Breast epithelium (tissue), 4 donors: ENCODE results near the gene LFNG. TPM values are rescaled to one million over a fixed set of nuclear protein-coding genes. Genes with fewer than 3 reads are reported as not detected.

Source experiments
- DNase-seq, 2 donors: peaks; one replicate each; pipeline ENCODE4 v3.0.0-alpha.2; 2019; ENCODE audit warnings: low spot score in 2 of 2
- H3K27ac ChIP-seq, 2 donors: fragments of 200-600 bp; sonication (generic) in 1 of 2; one replicate each; pipeline ENCODE4 v1.5.1; 2016 to 2019; ENCODE audit warnings: mild to moderate bottlenecking in 1 of 2
- H3K27me3 ChIP-seq, 2 donors: fragments of 200-600 bp; sonication (generic) in 1 of 2; one replicate each; pipeline versions ENCODE4 v1.5.1 to v1.6.0; 2017 to 2019; ENCODE audit warnings: control low read depth in 1 of 2, mild to moderate bottlenecking in 1 of 2
- H3K36me3 ChIP-seq: fragments of 200-600 bp; one replicate; pipeline ENCODE4 v1.5.1; 2019
- H3K4me1 ChIP-seq, 2 donors: fragments of 200-600 bp; sonication (generic); one replicate each; pipeline ENCODE4 v1.5.1; 2016 to 2019; ENCODE audit warnings: control low read depth in 1 of 2
- H3K4me3 ChIP-seq, 3 donors: fragments of 200-600 bp; sonication (generic); 1 replicate in 2 of 3; 2 replicates in 1 of 3; pipeline ENCODE4 v1.5.1; 2016 to 2019; ENCODE audit warnings: mild to moderate bottlenecking in 3 of 3, moderate library complexity in 2 of 3
- H3K9me3 ChIP-seq, 2 donors: fragments of 200-600 bp; sonication (generic) in 1 of 2; one replicate each; pipeline ENCODE4 v1.5.1; 2016 to 2019; ENCODE audit warnings: control low read depth in 1 of 2
- POLR2A ChIP-seq: fragments of 450-650 bp; IDR thresholded peaks from one replicate; pipeline ENCODE4 v1.6.1; 2016; ENCODE audit warnings: antibody characterized with exemption, mild to moderate bottlenecking, moderate library complexity
- POLR2AphosphoS5 ChIP-seq, 3 donors: sonication (generic); formaldehyde crosslinking; IDR thresholded peaks; one replicate each; pipeline ENCODE4 v1.6.1; 2017; ENCODE audit warnings: antibody characterized with exemption in 3 of 3
- intact Hi-C: fragments of 100-400 bp; cut with DNase I; formaldehyde crosslinking; loops from one replicate; pipeline ENCODE4 v1.15.1; 2023; ENCODE audit warnings: low total_unique reads
- total RNA-seq, 3 donors: library from RNA; depleted of rRNA; stranded (reverse); fragments of >200 nt; gene quantifications; one replicate each; pipeline ENCODE4 v1.1.0, GENCODE V29; 2016
- TF ChIP-seq, protein P1 (sequence below), 3 donors: fragments of 450-650 bp; IDR thresholded peaks; one replicate each; pipeline ENCODE4 v1.5.1; 2016 to 2017; ENCODE audit warnings: antibody characterized with exemption in 3 of 3, mild to moderate bottlenecking in 3 of 3, moderate library complexity in 3 of 3

Gene LFNG
- total RNA-seq, 3 donors from 2014 or later = 5.0 to 16.4 (median 9.1) TPM

GRCh38 chr7:2567679-2568278 is 48.2 kb downstream of the LFNG start:
- intact Hi-C loops = no loop called here
- TF ChIP-seq, protein P1, sequence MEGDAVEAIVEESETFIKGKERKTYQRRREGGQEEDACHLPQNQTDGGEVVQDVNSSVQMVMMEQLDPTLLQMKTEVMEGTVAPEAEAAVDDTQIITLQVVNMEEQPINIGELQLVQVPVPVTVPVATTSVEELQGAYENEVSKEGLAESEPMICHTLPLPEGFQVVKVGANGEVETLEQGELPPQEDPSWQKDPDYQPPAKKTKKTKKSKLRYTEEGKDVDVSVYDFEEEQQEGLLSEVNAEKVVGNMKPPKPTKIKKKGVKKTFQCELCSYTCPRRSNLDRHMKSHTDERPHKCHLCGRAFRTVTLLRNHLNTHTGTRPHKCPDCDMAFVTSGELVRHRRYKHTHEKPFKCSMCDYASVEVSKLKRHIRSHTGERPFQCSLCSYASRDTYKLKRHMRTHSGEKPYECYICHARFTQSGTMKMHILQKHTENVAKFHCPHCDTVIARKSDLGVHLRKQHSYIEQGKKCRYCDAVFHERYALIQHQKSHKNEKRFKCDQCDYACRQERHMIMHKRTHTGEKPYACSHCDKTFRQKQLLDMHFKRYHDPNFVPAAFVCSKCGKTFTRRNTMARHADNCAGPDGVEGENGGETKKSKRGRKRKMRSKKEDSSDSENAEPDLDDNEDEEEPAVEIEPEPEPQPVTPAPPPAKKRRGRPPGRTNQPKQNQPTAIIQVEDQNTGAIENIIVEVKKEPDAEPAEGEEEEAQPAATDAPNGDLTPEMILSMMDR (IDR thresholded peaks at IDR 0.05) = no peak
- TF ChIP-seq POLR2A (no peak), POLR2AphosphoS5 (IDR thresholded peaks at IDR 0.05) (no peak)
- H3K4me3 ChIP-seq = no peak overlapping the region
- H3K36me3 ChIP-seq = no peaks in the 10 kb centered on the region
- peaks cover 0 to 4% of the 10 kb centered on the region in 2 donors for H3K4me1 ChIP-seq
- H3K27ac ChIP-seq = no peak overlapping the region
- no peak for DNase-seq
- no peaks in the 10 kb centered on the region for H3K27me3 ChIP-seq
- no peaks in the 10 kb centered on the region for H3K9me3 ChIP-seq

DNA sequence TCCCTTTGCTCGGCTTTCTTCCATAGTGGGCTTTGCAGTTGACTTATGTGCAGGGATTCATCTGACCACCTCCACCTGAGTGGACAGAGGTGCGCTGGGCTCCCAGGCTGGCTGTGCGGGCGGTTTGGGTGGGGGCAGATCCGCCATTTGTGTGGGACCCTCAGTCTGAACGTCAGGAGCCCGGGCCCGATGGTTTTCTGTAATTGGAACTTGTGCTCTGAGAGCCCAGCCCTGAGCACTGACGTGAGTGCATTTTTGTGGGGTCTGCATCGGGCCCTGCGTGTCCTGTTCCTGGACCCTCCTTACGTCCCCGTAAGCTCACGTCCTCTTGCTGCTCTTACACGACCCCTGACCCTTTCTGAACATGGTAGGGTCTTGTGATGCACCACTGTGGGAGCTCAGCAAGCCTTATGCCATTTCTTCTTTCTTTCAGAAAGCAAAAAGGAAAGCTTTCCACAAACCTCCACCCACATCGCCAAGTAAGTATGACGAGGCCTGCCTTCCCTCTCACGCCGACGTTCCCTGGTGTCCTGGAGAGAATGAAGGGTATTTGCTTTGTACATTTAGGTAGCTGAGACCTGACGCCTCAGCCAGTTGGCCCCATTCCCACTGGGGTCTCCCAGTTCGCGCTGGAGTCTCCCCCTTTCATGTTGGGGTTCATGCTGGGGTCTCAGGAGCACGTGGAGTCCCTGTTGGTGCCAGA is 49.1 kb downstream of the LFNG start:
- Histone ChIP-seq H3K27ac (no peak overlapping the region), H3K27me3 (no peaks in the 10 kb centered on the region), H3K4me3 (no peak overlapping the region), H3K4me1 (peaks cover 0 to 4% of the 10 kb centered on the region in 2 donors), H3K36me3 (no peaks in the 10 kb centered on the region), H3K9me3 (no peaks in the 10 kb centered on the region)
- TF ChIP-seq POLR2AphosphoS5 (IDR thresholded peaks at IDR 0.05) = no peak
- no peak for TF ChIP-seq POLR2A
- TF ChIP-seq, protein P1 (IDR thresholded peaks at IDR 0.05) = no peak
- DNase-seq = no peak
- intact Hi-C loops = no loop called here

- Histone ChIP-seq H3K4me3 (no peak overlapping the region), H3K9me3 (no peaks in the 10 kb centered on the region), H3K4me1 (peaks cover 0 to 4% of the 10 kb centered on the region in 2 donors), H3K27ac (no peak overlapping the region), H3K36me3 (no peaks in the 10 kb centered on the region), H3K27me3 (no peaks in the 10 kb centered on the region)
- intact Hi-C loops = no loop called here
- TF ChIP-seq POLR2A (no peak), POLR2AphosphoS5 (IDR thresholded peaks at IDR 0.05) (no peak)
- TF ChIP-seq, protein P1 (IDR thresholded peaks at IDR 0.05) = no peak
- no peak for DNase-seq
These were observed 49.8 kb downstream of the LFNG start for GRCh38 chr7:2569421-2569820.

DNA sequence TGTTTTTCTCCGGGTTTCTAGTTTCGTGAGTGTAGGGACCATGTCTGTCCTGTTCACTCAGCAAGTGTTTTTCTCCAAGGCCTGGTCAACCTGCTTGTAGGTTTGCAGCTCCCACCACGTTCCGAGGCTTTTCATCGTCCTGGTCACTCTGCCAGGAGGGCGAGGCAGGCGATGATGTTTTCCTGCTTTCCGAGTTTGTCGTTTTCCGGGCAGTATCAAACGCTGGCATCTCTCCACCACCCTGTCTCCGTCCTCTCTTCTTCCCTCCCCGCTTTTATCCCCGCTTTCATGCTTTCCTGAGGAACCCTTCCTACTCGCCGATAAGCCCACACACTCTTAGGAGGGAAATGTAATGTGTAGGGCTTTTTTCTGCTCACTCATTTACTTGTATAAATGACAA is 50.4 kb downstream of the LFNG start:
- no peak for DNase-seq
- TF ChIP-seq POLR2AphosphoS5 (IDR thresholded peaks at IDR 0.05) (no peak), POLR2A (no peak)
- TF ChIP-seq, protein P1 (IDR thresholded peaks at IDR 0.05) = no peak
- intact Hi-C loops = no loop called here
- Histone ChIP-seq H3K27me3 (no peaks in the 10 kb centered on the region), H3K27ac (no peak overlapping the region), H3K9me3 (no peaks in the 10 kb centered on the region), H3K4me3 (no peak overlapping the region), H3K4me1 (peaks cover 0 to 4% of the 10 kb centered on the region in 2 donors), H3K36me3 (no peaks in the 10 kb centered on the region)

DNA sequence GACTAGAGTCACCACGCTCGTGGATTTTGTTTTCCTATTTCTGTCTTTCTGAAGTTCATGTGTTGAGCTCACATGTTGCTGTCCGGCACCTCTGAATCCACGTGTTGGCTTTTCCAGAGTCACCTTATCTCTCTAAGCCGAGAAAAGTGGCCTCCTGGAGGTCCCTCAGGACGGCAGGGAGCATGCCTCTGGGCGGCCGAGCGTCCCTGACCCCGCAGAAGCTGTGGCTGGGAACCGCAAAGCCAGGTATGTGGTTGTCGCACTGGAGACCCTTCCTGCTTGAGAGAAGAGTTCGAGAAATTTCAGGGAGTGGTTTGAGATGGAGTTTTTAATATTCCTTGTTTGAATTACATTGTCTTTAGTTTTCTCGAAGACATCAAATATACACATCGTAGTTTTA is 51.8 kb downstream of the LFNG start:
- Histone ChIP-seq H3K9me3 (no peaks in the 10 kb centered on the region), H3K4me3 (no peak overlapping the region), H3K27me3 (no peaks in the 10 kb centered on the region), H3K36me3 (no peaks in the 10 kb centered on the region), H3K27ac (no peak overlapping the region), H3K4me1 (peaks cover 0 to 4% of the 10 kb centered on the region in 2 donors)
- intact Hi-C loops = no loop called here
- DNase-seq = no peak
- TF ChIP-seq POLR2AphosphoS5 (IDR thresholded peaks at IDR 0.05) (no peak), POLR2A (no peak)
- TF ChIP-seq, protein P1 (IDR thresholded peaks at IDR 0.05) = no peak
